ENCODE measurements around the gene SERF2. TPM values are rescaled to one million over a fixed set of nuclear protein-coding genes. Genes with fewer than 3 reads are reported as not detected.

SERF2 gene
- total RNA-seq, 4 donors from 2014 or later, result 542 to 1,015 (median 749) TPM

DNA sequence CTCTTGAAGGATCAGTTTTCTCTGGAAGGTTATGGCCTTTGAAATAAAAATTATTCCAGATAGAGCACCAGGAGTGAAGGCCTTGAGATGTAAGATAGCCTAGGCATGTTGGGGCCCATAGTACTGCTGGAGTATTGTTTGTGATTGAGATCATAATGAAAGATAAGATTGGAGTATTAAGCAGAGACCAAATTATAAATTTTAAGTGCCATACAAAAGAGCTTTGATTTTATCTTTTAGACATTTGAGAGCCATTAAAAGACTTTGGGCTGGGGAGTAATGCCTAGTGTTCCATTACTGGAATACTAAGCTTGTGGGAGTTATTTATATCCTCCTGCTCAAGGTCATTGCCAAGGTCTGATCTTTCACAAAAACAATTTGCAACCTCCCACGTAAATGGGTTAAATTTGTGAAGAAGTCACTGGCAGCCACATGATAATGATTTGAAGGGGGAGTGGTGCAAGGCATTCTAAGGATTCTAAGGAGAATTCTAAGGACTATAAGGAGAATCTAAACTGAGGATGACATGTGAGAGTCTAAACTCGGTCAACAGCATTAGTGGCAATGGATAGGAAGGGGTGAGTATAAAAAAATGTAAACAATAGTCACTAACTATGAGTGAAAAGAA, 28.2 kb upstream of the SERF2 start:
- TF ChIP-seq CTCF (IDR thresholded peaks at IDR 0.05; ENCODE audit: low read depth), result no peak

- no peak for TF ChIP-seq CTCF (IDR thresholded peaks at IDR 0.05; ENCODE audit: low read depth)
Observed at GRCh38 chr15:43769584-43770228, 22.4 kb upstream of the SERF2 start.

GRCh38 chr15:43771816-43772215, 20.3 kb upstream of the SERF2 start:
- no peak for TF ChIP-seq CTCF (IDR thresholded peaks at IDR 0.05; ENCODE audit: low read depth)

DNA sequence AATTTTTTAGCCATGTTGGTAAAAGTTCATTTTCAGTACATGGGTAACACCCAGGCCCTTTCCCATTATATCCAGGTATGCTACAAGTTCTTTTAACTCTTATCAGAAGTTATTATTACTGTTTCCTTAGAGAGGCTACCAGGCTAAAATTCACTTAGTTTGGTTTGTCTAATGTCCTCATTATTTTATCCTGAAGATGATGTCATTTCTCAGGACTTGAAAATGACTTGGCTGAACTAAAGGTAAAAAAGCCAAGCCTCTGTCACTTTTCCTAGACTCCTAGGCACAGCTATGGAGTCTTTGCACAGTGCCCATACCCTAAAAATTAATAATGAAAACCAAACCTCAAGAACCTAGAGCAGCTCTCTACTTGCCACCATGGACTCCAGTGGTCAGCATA, 19.5 kb upstream of the SERF2 start:
- no peak for TF ChIP-seq CTCF (IDR thresholded peaks at IDR 0.05; ENCODE audit: low read depth)

GRCh38 chr15:43774062-43774461, 18.1 kb upstream of the SERF2 start:
- TF ChIP-seq CTCF (IDR thresholded peaks at IDR 0.05; ENCODE audit: low read depth), result no peak

DNA sequence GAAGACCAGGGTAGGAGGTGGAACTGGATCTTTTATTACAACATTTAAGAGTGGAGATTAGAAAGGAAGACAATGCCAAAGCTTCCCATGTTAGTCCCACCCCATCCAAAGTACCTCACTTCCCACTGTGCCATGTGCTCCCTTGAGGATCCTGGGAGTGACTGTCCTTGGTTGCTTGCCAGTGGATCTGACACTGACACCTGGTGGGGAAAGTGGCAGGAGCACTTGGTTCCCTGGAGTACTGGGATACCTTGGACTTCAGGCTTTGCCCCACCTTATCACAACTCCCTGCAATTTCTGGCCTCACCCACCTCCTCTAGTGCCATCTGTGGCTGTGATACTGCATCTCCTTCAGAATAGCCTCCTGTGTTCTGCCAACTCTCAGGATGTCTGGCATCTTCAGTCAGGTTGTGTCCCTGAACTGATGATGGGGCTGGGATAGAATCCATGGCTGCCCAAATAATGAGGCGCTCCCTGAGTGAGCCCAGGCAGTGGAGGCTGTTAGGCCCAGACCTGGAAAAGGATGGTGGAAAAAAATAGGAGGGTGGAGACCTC, 16.6 kb upstream of the SERF2 start:
- no peak for TF ChIP-seq CTCF (IDR thresholded peaks at IDR 0.05; ENCODE audit: low read depth)

DNA sequence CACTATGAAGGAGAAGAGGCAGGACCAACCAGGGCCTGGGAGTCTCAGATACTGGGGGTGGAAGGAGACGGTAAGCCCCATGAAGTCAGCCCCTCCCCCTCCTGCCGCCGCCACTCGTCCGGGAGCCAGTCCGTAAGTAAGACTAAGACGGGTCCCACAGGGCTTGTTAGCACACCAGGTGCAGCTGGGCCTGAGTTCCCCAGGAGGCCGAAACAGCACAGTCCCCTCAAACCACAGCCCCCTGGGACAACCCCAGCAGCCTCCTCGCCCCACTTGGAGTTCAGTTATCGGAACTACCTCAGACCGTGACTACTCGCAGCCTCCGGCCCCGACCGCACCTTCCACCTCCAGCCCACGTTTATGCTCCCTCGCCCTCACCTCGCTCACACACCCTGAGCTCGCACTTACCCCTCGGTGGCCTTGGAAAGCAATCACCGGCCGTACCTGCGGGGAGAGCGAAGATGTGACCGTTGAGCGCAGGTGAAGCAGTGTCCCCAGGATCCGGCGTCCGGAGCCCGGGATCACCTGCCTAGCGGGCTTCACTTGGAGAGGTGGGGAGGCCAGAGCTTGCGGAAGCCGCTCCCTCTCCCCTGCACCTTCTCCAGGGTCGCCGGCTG, 15.9 kb upstream of the SERF2 start:
- TF ChIP-seq CTCF (IDR thresholded peaks at IDR 0.05; ENCODE audit: low read depth), result no peak
